Activated CD4-positive, alpha-beta T cell treated with anti-CD3 and anti-CD28 coated beads, Interleukin-2, amount 50 U/mL, for 24 hours (primary cell): ENCODE measurements around the gene NAV2.

Source experiments
- DNase-seq, 2 donors: peaks; one replicate each; pipeline ENCODE4 v3.0.0-alpha.2; 2020; ENCODE audit warnings: low read depth in 1 of 2, low spot score in 1 of 2

Gene NAV2

GRCh38 chr11:19963697-19964387 lies 251.2 kb downstream of the NAV2 start:
- DNase-seq: no peak

GRCh38 chr11:19966441-19966840 lies 253.8 kb downstream of the NAV2 start:
- DNase-seq: no peak

GRCh38 chr11:19966927-19967326 lies 254.3 kb downstream of the NAV2 start:
- DNase-seq: no peak

GRCh38 chr11:19967787-19968186 lies 255.2 kb downstream of the NAV2 start:
- DNase-seq: no peak

- DNase-seq: no peak
Measured at GRCh38 chr11:19968860-19969259, 256.2 kb downstream of the NAV2 start.

GRCh38 chr11:19970944-19971343 lies 258.3 kb downstream of the NAV2 start:
- DNase-seq: no peak

GRCh38 chr11:19972091-19972490 lies 259.5 kb downstream of the NAV2 start:
- DNase-seq: no peak

GRCh38 chr11:19972651-19973050 lies 260.0 kb downstream of the NAV2 start:
- DNase-seq: no peak

GRCh38 chr11:19973136-19973635 lies 260.5 kb downstream of the NAV2 start:
- no peak for DNase-seq

- DNase-seq: no peak
Measured at GRCh38 chr11:19974886-19975285, 262.2 kb downstream of the NAV2 start.

GRCh38 chr11:19975414-19975990 lies 262.9 kb downstream of the NAV2 start:
- DNase-seq: no peak

- no peak for DNase-seq
Measured at GRCh38 chr11:19976281-19976941, 263.8 kb downstream of the NAV2 start.

- DNase-seq: no peak
Measured at GRCh38 chr11:19977941-19978340, 265.3 kb downstream of the NAV2 start.

GRCh38 chr11:19978668-19979518 lies 266.3 kb downstream of the NAV2 start:
- DNase-seq: no peak

- no peak for DNase-seq
Measured at GRCh38 chr11:19979519-19979845, 266.8 kb downstream of the NAV2 start.

GRCh38 chr11:19980388-19980787 lies 267.8 kb downstream of the NAV2 start:
- DNase-seq: no peak

GRCh38 chr11:19980957-19981669 lies 268.5 kb downstream of the NAV2 start:
- no peak for DNase-seq

GRCh38 chr11:19982774-19983495 lies 270.3 kb downstream of the NAV2 start:
- no peak for DNase-seq

- no peak for DNase-seq
Measured at GRCh38 chr11:19984048-19984742, 271.6 kb downstream of the NAV2 start.

- DNase-seq: no peak
Measured at GRCh38 chr11:19985111-19985510, 272.5 kb downstream of the NAV2 start.
